Peyer's patch (tissue), 4 donors: ENCODE measurements around the gene TMEM270.

Experiments used
- POLR2A ChIP-seq, 2 donors: fragments of 450-650 bp; IDR thresholded peaks; one replicate each; pipeline ENCODE4 v1.5.1; 2017; ENCODE audit warnings: antibody characterized with exemption in 2 of 2, mild to moderate bottlenecking in 2 of 2, moderate library complexity in 2 of 2
- TF ChIP-seq, protein P1 (sequence below), 6 experiments: fragments of 450-650 bp in 4 of 6; fragments of 200-600 bp in 2 of 6; sonication (generic) in 1 of 6; IDR thresholded peaks; one replicate each; pipeline ENCODE4 v1.5.1; 2017 to 2019; ENCODE audit warnings: antibody characterized with exemption in 6 of 6, mild to moderate bottlenecking in 3 of 6, moderate library complexity in 1 of 6

DNA sequence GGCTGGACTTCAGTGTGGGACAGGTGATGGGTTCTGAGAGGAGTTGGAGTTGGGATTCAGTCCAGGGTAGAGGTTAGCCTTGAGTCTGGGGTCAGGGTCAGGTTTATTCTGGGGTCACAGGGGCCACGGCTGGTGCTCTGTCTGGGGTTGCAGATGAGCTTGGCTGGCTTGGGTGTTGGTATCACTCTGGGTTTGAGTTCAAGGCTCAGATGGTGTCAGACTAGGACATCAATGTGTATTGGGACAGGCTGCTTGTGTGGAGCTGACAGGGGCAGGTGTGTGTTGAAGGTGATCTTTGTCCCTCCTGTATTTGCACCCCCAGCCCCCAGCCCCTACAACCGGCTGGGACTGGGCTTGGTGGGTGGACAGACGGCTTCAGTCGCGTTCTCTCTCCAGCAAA, 26.8 kb downstream of the TMEM270 start:
- TF ChIP-seq, protein P1, sequence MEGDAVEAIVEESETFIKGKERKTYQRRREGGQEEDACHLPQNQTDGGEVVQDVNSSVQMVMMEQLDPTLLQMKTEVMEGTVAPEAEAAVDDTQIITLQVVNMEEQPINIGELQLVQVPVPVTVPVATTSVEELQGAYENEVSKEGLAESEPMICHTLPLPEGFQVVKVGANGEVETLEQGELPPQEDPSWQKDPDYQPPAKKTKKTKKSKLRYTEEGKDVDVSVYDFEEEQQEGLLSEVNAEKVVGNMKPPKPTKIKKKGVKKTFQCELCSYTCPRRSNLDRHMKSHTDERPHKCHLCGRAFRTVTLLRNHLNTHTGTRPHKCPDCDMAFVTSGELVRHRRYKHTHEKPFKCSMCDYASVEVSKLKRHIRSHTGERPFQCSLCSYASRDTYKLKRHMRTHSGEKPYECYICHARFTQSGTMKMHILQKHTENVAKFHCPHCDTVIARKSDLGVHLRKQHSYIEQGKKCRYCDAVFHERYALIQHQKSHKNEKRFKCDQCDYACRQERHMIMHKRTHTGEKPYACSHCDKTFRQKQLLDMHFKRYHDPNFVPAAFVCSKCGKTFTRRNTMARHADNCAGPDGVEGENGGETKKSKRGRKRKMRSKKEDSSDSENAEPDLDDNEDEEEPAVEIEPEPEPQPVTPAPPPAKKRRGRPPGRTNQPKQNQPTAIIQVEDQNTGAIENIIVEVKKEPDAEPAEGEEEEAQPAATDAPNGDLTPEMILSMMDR (IDR thresholded peaks at IDR 0.05), result no peak
- no peak for TF ChIP-seq POLR2A (IDR thresholded peaks at IDR 0.05)
